Measurements from ENCODE around the gene F8A3. TPM values are rescaled to one million over a fixed set of nuclear protein-coding genes. Genes with fewer than 3 reads are reported as not detected.

The F8A3 gene
- total RNA-seq, 4 donors from 2014 or later: 9.7 to 24.3 (median 18.3) TPM

- Histone ChIP-seq H3K27me3 (no peaks in the 10 kb centered on the region), H3K27ac (no peak overlapping the region), H3K4me3 (no peak overlapping the region), H3K9me3 (no peaks in the 10 kb centered on the region), H3K36me3 (no peaks in the 10 kb centered on the region), H3K4me1 (no peaks in the 10 kb centered on the region)
- TF ChIP-seq EP300 (IDR thresholded peaks at IDR 0.05) (no peak), POLR2A (IDR thresholded peaks at IDR 0.05) (no peak), CTCF (IDR thresholded peaks at IDR 0.05) (no peak)
- 80% methylated on average over 1 of the region's 2 CpGs for WGBS
- no peak for DNase-seq (ENCODE audit: low spot score in 2 of 2)
Measured at GRCh38 chrX:155435744-155436112, 22.7 kb downstream of the F8A3 start.

GRCh38 chrX:155434906-155435743 lies 23.3 kb downstream of the F8A3 start:
- Histone ChIP-seq H3K9me3 (no peaks in the 10 kb centered on the region), H3K4me1 (no peaks in the 10 kb centered on the region), H3K36me3 (no peaks in the 10 kb centered on the region), H3K27ac (no peak overlapping the region), H3K4me3 (no peak overlapping the region), H3K27me3 (no peaks in the 10 kb centered on the region)
- no peak for DNase-seq (ENCODE audit: low spot score in 2 of 2)
- WGBS: 64% methylated on average over 9 of the region's 9 CpGs
- TF ChIP-seq POLR2A (IDR thresholded peaks at IDR 0.05): no peak
- no peak for TF ChIP-seq POLR2AphosphoS5 (IDR thresholded peaks at IDR 0.05)
- TF ChIP-seq EP300 (IDR thresholded peaks at IDR 0.05): no peak
- no peak for TF ChIP-seq CTCF (IDR thresholded peaks at IDR 0.05)

GRCh38 chrX:155417769-155418168 lies 40.7 kb downstream of the F8A3 start:
- no peak overlapping the region for H3K27ac ChIP-seq
- no peak overlapping the region for H3K4me3 ChIP-seq
- no peak for DNase-seq (ENCODE audit: low spot score in 2 of 2)
- H3K9me3 ChIP-seq: no peaks in the 10 kb centered on the region
- no peaks in the 10 kb centered on the region for H3K27me3 ChIP-seq
- WGBS: 73% methylated on average over 1 of the region's 1 CpG
- no peaks in the 10 kb centered on the region for H3K36me3 ChIP-seq
- TF ChIP-seq POLR2AphosphoS5 (IDR thresholded peaks at IDR 0.05): no peak
- TF ChIP-seq CTCF (IDR thresholded peaks at IDR 0.05): no peak
- TF ChIP-seq EP300 (IDR thresholded peaks at IDR 0.05): no peak
- no peak for TF ChIP-seq POLR2A (IDR thresholded peaks at IDR 0.05)
- H3K4me1 ChIP-seq: no peaks in the 10 kb centered on the region

Other genes starting within 250 kb of the F8A3 start
- 10 to 100 TPM; 10.8 to 26.7 (median 21.8) TPM for gene VBP1, start 242.2 kb downstream of the F8A3 start, total RNA-seq
- gene RAB39B, start 194.1 kb downstream of the F8A3 start, total RNA-seq: under 1 TPM in 2 of 4 donors, not detected in 2; 0.34 to 0.89 TPM
- gene CLIC2, start 124.0 kb downstream of the F8A3 start, total RNA-seq: 1 to 10 TPM; 4.8 to 9.2 (median 7.4) TPM
- not detected for gene F8A2, start 76.5 kb downstream of the F8A3 start, total RNA-seq
- gene SPRY3, start 154.0 kb upstream of the F8A3 start, total RNA-seq: under 1 TPM; 0.30 to 0.76 (median 0.54) TPM
- gene TMLHE, start 154.3 kb upstream of the F8A3 start, total RNA-seq: 10 to 100 TPM in 3 of 4 donors, 1 to 10 TPM in 1; 8.5 to 15.2 (median 12.3) TPM